Activated CD8-positive, alpha-beta memory T cell treated with anti-CD3 and anti-CD28 coated beads, Interleukin-2, amount 50 U/mL, for 4 hours (primary cell): ENCODE results near the gene SFMBT2.

Experiments
- DNase-seq: peaks from one replicate; pipeline ENCODE4 v3.0.0-alpha.2; 2020

The SFMBT2 gene

GRCh38 chr10:7293378-7293920 lies 117.4 kb downstream of the SFMBT2 start:
- DNase-seq = no peak

GRCh38 chr10:7291487-7292270 lies 119.2 kb downstream of the SFMBT2 start:
- no peak for DNase-seq

DNA sequence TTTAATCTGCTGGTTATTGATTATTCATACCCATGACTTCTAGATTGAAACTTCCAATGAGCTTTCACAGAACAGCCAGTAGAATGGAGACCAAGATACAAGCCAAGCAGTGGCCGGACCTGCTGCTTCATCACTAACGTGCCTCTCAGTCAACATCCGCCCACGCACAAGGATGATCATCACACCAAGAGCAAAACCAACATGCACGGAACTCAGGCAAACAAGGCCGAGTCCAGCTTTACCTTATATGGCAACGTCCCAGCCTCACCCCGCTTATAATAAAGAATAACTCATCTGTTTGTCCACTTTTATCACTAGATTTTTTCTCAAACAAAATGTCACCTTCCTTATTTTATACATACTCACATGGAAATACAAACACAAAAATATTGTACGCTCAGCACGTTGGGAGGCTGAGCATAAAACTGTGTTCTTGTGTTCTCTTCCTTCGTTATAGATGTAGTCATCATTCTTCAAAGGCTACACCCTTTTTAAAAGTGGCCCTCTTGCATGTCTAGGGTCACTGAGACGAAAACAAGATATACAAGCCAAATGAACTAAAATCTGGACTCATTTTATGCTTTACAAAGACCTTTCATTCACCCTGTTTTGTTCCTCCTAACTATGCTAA lies 122.7 kb downstream of the SFMBT2 start:
- DNase-seq = peak; percentile 33

DNA sequence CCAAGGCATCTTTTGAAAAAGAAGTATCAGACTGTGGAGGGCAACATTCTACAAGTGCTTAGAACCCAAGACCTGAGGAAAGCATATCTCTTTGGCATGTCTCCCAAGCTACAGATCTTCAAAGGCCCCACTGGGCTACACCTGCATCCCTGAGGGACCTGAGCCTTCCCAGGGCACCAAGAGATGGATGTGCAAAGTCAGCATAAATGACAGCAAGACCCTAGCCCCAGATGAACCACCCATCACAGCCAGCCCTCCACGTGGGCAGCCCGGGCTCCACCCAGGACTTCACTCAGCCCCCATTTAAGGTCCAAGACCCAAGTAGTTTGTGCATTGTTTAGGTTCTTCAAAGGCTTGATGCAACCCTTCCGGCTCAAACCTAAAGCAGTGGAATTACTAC lies 123.5 kb downstream of the SFMBT2 start:
- no peak for DNase-seq

DNA sequence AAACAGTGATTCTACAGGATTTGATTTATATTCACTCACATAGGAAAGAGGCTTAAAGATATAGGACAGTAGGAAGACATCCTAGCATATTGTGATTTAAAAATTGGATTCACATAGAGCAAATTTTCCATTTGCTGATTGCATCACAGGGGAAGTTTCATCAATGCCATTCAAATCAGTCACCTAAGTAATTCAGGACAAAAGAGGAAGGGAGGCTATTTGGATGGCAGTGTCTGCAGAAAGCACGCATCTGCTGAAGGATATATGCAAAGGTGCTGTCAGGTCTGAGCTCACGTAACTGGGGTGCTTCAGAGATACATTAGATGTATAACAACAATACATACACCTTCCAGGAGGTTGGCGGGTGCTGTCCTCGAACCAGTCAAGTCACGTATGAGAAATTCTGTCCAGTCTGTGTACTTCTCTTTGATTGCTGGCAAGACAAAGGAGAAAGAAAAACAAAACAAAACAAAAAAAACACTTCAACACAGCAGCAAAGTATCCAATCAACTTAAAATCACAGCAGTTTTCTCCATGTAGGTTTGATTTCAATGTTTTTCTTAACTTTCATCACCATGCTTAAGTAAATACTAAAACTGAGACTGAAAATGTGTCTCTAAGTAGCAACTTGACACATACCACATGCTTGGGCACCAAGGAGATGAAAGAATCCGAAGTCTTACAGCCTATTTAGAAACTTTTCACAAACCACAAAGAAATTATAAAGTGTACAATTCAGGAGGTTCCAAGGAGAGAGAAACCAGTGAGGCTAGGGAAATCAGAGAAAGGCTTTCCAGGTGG lies 125.1 kb downstream of the SFMBT2 start:
- no peak for DNase-seq

DNA sequence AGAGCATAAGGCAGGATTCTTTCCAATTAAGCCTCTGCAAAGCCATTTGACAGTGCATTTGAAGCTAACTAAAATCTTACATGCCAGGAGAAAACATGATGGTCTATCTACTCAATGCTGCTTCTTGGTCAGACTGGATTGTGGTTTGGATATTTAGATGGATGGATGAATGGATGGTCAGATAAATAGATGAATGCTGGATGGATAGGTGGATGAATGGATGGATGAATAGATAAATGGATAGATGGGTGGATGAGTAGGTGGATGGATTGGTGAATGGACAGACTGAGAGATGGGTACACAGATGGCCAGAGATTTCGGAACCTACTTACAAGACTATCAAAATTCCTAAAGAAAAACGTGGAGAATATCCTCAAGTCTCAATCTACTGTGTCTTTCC lies 127.6 kb downstream of the SFMBT2 start:
- DNase-seq = no peak

DNA sequence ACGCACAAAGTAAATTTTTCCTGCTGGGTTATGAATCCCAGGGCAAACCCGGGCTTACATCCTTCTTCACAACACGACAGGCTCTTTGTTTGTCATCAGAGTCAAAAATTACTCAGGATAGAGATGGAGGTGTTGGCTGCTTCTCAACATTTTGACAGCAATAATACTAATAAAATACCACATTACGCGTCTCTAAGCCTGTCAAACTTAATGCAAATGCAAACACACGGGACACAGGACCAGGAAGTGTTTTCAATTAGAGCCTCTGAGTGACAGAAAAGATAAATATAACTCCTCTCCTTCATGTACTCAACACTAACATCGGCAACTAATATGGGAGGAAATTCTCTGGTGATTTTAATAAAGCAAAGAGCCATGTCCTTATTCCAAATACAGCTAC lies 128.4 kb downstream of the SFMBT2 start:
- no peak for DNase-seq

- no peak for DNase-seq
These were observed 129.4 kb downstream of the SFMBT2 start for GRCh38 chr10:7281429-7281828.

DNA sequence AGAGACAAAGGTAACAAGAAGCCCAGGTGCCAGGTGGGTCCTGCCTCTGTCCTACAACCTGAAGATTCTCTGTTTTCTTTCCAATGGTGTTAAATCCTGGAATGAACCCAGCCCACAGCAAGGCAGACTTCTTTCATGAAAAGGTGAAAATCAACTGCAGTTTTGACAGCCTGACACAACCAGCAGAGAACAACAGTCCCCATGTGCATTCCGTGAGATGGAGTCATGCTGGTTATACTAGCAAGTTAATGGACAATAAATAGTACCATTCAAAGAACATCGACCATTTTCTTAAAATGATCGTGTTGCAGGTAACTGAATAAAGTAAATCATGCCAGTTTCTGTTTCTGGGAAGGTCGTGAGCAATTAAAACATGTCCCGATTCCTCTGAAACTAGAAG lies 131.5 kb downstream of the SFMBT2 start:
- DNase-seq = no peak

DNA sequence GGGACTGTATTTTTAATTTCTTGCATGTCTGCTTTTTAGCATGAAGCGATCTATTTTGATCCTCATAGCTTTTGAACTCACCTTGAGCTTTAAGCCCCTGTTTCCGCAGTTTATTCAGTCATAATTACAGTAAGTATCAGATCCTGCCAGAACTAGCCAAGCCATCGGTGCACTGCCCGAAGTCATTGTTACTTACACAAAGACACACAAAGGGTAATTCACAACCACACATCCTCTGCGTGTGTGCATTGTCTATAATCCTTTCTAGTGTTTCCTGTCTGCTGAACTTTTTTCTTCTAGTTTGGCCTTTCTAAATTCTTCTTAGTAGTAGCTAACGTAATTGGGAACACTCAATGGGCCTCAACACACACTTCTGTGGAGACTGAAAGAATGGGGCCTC lies 133.0 kb downstream of the SFMBT2 start:
- no peak for DNase-seq

DNA sequence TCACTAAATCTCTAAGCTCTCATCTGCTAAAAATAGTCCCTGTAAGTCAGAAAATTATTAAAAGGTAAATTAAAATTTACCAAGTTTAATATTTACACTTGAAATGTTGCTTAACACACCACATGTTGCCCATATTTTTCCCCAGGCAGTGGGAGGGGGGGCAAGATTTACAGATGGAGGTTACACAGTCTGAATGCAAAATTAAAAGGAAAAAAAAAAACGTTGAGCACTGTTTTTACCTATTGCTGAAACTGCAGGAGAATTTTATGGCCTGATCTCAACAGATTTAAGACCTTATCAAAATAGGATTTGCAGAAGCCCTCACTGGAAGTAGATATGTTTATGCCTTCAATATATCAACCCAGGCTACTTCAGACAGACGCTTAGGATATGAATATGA lies 133.4 kb downstream of the SFMBT2 start:
- no peak for DNase-seq

- DNase-seq = no peak
These were observed 134.9 kb downstream of the SFMBT2 start for GRCh38 chr10:7275761-7276440.

GRCh38 chr10:7274293-7274692 lies 136.5 kb downstream of the SFMBT2 start:
- DNase-seq = no peak

GRCh38 chr10:7272008-7272407 lies 138.8 kb downstream of the SFMBT2 start:
- DNase-seq = no peak

- no peak for DNase-seq
These were observed 140.8 kb downstream of the SFMBT2 start for GRCh38 chr10:7269988-7270387.

GRCh38 chr10:7267142-7267541 lies 143.7 kb downstream of the SFMBT2 start:
- no peak for DNase-seq

- DNase-seq = no peak
These were observed 145.3 kb downstream of the SFMBT2 start for GRCh38 chr10:7265396-7266123.

DNA sequence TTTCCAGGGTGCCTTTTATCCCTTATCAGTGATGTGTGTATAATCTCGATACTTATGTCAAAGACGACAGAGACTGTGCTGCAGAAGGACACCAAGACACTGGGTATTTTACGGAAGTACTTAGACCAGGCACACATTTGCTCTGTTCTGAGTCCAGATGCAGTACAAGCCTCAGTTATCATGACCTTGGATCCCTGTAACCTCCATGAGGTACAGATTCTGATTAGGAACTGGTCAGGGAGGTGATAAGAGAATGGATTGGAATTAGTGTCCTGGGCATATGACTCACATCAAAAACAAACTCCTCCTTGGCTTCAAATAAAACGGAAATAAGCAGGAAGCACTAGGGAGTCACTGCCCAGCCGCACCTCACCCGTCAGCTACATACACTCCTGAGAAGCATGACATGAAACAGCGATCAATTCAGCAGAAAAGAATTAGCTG lies 146.5 kb downstream of the SFMBT2 start:
- no peak for DNase-seq

GRCh38 chr10:7263616-7264015 lies 147.2 kb downstream of the SFMBT2 start:
- DNase-seq = no peak

DNA sequence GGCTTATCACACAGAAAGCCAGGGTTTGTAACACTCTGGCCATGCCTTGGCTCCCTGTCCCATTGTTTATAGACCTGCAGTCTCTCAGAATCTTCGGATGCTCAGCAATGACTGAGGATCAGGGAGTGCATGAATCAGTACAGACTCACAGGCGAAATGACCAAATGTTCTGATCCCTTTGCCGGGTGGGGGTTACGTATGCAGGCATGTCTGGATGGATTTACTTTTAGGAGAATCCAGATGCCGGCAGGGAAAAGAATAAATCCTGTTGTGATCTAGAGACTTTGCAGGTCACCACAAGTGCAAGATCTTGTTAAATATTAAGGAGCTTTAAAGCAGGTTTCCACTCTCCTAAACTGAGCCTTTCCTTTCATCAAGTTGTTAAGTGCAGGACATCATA lies 149.5 kb downstream of the SFMBT2 start:
- no peak for DNase-seq

- no peak for DNase-seq
These were observed 149.9 kb downstream of the SFMBT2 start for GRCh38 chr10:7260912-7261311.

DNA sequence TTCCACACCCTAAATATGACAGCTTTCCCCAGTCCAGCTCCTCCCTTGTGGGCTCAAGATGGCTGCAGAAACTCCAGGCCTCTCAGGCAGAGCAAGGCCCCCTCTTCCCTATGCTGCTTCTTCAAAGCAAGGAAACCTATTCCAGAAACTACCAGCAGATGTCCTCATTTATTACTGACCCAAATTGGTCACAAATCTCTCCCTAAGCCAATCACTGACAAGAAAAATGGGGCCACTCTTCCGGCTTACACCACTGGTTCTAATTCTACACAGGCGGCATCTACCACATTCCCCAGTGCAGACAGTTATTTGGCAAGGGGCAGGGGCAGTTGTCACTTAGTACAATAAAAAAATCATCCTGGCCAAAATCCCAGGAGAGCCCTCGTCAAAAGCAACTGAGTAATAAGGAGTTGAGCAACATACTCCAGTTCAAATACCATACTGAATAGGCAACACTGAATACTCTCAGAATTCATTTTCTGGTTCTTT lies 150.4 kb downstream of the SFMBT2 start:
- no peak for DNase-seq
